NCI-H2196 treated with DMSO at 0.1 percent for 48 hours (cell line): ENCODE data around the gene RASAL3.
A peak's percentile ranks its signal among the peaks of the same experiment; 100 is the strongest.

Source experiments
- DNase-seq: peaks from one replicate; lab custom pipeline; 2025; ENCODE audit not compliant: unreplicated experiment; lab: John Stamatoyannopoulos, UW

The RASAL3 gene

DNA sequence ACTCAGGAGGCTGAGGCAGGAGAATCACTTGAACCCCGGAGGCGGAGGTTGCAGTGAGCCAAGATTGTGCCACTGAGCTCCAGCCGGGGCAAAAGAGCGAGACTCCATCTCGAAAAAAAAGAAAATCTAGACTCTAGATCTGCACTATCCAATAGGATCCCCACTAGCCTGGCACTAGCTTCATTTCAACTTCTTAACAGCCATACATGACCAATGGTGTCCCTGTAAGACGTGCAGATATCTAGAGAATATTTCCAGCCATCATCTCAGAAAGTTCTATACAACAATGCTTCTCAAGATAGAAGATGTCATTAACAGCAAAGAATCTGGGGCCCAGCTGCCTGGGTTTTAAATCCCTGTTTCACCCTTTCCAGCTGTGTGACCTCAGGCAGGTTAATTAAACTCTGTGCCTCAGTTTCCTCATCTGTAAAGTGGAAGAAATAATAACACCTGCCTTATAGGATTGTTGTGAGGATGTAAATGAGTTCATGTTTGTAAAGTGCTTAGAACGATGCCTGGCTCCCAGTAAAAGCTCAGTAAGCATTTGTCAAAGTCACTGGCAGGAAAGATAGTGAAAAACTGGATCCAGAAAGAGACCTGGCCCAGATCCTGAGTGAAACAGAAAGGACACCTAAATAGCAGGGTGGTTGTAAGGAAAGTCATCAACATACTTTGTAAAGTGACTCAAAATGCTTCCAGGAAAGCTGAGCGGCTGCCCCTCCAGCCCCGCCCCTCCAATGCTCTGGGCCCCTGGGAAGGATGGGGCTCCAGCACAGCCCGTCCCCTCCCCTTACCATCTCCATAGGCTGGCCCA lies 28.1 kb downstream of the RASAL3 start:
- DNase-seq, result no peak

DNA sequence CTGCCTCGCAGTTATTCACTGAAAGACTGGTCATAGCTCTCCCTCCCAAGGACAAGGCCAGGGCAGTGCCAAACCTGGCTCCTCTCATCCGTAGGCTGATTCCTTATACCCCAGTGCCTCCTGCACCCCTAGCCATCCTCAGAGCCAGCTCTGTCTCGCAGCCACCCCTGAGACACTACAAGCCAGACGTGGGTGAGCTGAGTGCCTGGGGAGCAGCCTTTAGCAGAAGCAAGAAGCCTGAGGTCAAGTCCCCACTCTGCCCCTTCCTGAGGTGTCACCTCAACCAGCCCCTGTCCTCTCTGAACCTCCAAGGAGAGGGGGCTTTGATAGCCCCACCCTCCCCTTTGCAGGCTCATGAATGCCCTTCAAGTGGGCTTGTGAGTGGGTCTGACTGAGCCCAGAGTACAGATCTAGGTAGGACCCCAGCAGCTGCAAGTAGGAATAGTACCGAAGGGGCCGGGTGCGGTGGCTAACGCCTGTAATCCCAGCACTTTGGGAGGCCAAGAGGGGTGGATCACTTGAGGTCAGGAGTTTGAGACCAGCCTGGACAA lies 30.8 kb downstream of the RASAL3 start:
- no peak for DNase-seq

DNA sequence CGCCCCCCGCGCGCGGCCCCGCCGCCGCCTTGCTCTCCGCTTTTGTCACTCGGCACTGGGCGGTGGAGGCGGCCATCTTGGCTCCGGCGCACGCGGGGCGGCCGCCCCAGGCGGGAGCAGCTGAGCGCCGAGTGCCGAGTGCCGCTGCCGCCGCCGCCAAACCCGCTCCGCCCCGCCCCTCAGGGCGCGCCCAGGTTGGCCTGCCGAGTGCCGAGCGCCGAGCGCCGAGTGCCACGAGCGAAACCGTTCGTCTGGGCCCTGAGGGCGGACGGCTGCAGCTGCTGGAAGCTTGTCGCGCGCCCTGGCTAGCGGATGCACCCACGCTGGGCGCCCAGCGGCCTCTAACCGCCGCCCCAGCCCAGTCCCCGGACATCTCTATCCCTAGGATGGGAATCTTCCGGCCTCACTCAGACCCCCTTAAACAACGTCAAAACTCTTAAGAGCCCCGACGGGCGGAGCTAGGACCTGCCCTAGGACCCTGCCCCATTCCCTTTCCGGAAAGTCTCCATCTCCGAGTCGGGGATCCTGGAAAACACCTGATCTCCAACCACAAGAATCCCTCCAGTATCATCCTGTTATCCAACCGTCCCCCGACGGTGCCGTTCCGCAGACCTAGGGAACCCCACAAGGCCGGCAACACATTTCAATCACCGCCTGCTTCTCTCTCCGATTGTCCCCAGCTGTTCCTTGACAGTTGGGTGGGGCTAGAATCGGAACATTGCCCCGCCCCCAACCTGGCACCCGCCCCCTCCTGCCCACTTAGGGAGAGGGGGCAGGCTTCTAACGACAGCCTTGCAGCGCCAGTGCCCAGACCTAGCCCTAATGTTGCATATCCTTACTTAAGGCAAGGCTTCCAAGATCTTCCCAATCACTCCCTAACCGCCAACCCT lies 31.5 kb downstream of the RASAL3 start:
- peak; percentile 91 for DNase-seq

DNA sequence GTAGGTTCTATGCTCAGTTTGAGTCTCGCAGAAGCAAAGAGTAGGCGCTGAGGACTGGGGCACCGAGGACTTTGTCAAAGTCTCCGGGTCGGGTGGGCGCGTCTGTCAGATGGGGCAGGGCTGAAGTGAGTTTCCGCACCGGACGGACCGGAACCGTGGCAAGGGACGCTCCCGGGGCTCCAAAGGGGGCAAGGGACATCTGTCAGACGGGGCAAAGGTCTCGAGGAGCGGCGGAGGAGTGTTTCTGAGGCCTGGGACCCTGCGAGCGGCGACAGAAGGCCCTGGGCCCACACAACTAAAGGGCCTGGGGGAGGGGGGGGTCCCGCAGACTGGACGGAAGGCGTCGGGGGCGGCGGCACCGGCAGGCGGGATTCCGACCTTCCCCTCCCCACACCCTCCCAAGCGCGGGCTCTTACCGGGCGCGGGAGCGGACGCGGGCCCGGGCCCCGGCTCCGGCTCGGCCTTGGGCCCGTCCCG lies 32.3 kb downstream of the RASAL3 start:
- DNase-seq, result no peak

DNA sequence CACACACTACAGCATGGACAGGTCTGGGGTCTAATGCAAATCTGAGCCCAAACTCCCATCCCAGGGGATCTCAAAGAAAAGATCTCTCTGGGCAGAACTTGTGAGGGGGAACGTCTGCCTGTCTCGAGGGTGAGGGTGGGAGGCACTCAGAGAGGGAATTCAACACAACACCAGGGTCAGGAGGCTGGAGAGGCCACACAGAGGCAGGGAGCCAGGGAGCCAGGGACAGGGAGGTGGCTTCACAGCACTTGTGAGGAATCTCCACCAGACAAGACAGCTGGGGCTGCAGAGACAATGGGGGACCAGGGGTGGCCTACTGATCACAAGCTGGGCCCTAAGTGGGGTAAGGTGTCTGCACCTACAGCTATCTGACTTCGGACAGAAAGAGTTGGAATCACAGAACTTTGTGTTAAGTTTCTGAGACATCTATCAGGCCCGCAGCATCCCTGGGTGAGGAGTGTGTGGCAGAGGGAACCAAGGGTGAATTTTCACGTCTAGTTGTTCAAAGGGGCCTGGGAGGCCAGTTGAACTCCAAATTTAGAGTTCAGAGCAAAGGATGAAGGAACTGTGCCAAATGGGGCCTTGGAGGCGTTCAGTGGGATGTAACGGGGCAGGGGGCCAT lies 32.8 kb downstream of the RASAL3 start:
- no peak for DNase-seq

DNA sequence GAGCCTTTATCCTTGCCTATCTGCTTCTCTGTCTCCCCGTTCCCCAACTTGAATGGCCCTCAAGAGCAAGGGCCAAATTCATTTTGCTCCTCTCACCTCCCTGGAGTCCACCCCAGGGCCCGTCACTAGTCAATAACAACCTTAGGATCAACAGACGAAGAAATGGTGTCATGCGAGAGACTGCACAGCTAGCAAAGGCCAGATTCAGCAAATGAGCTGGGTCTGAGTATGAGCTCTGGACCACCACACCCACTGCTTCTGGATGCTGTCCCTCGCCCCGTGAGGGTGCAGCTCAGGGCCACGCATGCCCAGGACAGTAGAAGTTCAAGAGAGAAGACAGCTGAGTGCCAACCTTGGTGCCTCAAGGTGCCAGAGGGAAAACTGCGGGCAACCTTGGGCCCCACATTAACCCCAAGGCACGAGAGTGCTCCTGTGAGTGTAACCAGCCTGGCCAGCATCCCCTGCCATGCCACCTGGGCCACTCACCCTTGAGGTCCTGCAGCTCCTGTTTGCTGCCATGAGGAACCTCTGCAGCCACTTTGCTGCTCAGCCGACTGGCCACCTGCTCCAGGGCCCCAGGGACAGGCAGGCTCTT lies 33.7 kb downstream of the RASAL3 start:
- no peak for DNase-seq

DNA sequence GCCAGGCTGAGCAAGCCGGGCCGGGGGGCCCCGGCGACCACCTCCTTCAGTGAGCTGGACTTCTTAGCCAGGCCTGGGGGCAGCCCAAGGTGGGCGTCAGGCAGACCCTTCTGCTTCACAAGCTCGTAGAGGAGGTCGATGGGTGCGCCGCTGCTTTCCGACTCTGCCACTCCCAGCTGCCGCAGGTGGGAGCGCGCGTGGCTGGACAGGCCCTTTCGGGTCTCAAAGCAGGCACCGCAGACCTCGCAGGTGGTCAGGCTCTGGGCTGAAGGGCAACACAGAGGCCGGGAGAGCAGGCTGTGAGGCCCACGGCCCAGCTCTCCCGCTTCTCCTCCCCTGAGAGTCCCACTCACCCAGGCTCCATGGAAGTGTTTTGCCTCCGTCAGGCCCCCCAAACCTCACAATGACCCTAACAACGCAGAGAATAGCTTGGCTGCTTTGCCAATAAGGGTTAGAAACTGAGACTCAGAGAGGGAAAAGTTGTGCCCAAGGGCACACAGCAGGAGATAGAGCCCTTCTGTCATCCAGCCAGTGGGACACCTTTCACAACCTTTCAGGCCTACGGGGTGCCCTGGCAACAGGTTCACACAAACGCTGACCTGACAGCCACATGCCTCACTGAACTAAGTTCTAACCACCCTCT lies 34.4 kb downstream of the RASAL3 start:
- DNase-seq, result no peak

DNA sequence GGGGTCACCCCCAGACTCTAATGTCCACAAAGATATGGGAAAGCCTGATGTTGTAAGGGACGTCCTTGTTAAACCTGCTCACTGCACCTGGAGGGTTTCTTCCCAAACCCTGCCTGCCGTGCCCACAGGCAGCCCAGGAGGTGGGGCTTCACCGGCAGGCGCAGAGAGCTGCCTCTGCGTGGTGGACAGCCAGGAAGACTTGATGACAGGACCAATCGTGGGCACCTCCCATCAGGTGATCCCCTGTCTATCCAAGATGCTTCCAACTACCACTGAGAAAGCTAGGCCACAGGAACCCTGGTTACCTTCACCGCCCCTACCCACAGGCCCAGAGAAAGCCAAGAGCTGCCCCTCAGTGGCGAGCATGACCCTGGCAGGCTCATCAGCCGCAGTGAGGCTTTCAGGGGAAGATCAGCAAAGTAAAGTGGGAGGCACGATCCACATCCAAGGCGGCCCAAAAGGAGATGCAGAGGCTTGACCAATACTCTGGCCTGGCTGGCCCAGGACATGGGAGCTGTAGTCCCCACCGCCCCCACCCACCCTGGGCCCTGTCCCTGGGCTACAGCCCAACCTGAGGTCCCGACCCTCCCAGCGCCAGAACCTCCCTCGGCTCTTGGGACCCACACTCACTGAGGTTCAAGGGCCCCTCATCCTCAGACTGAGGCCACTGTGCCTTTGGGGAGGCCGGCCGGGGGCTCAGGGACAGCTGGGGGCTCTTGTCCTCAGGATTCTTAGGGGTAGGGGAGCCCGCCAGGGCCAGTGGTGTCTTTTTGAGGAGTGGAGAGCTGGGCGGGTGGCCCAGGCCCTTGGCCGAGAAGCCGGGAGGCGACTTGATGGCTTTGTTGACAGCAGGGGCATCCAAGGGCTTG lies 35.2 kb downstream of the RASAL3 start:
- no peak for DNase-seq

DNA sequence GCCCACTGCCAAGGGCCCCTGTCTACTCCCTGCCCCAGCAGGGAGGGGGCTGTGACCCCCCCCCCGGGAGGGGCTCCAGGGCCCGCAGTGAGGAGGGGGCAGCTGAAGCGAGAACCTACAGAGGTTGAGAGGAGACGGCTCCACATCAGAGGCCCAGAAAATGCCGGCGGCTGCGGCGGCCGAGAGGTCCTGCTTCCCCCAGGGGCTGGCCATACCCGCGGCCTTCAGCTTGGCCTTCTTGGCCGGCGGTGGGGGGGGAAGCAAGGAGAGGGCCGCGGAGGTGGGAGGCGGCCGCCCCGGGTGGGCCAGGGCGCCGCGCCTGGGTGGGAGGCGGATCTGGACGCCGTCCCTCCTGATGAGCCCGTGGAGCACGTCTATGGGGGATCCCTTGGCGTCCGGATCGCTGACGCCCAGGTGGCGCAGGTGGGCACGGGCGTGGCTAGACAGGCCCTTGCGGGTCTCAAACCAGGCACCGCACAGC lies 36.3 kb downstream of the RASAL3 start:
- no peak for DNase-seq

DNA sequence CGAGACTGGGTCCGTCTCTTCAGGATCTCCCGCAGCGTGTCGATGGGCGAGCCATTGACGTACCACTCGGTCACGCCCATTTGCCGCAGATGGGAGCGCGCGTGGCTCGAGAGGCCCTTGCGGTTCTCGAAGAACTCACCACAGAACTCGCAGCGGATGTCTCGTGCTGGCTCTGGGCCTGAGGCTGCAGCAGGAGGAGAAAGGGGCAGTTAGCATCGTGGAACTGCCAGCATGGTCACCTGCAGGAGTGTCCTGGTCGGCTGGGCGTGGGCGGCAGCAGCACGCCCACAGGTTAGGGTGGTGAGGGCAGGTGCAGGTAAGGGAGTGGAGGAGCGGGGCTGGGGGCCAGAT lies 37.0 kb downstream of the RASAL3 start:
- no peak for DNase-seq

DNA sequence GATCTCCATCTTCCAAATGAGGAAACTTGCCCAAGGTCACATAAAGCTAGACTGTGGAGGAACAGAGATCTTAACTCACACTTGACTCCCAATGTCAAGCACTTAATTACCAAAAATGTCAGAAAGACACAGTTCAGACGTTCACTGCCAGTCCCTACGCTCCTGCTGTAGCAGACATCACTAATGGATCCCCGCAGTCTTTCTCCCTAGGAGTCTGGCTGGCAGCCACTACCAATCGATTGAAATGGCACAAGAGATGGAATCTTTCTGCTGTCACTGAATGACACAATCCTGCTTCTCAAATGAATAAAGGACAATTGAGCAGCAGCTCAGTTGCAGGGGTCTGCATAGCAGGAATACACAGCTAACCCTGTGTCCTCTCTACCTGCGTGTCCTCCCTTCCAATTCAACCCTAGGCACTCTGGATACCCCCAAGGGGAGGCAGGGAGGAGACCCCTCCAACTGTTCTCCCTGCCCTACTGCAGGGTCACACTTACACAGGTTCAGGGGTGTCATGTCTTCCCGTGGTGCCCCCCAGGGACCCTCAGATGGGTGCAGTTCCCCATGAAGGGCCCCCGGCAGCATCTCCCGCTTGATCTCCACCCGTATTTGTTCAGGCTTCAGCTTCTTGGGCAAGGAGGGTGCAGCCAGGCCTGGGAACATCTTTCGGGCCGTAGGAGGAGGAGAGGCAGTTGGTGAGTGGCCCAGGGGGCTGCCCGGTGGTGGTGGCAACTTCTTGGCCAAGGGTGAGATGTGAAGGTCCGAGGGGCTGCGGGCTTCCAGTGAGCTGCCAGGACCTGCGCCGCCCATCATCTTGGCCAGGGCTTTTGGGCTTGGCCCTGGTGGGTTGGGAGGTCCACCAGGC lies 37.6 kb downstream of the RASAL3 start:
- DNase-seq, result no peak

DNA sequence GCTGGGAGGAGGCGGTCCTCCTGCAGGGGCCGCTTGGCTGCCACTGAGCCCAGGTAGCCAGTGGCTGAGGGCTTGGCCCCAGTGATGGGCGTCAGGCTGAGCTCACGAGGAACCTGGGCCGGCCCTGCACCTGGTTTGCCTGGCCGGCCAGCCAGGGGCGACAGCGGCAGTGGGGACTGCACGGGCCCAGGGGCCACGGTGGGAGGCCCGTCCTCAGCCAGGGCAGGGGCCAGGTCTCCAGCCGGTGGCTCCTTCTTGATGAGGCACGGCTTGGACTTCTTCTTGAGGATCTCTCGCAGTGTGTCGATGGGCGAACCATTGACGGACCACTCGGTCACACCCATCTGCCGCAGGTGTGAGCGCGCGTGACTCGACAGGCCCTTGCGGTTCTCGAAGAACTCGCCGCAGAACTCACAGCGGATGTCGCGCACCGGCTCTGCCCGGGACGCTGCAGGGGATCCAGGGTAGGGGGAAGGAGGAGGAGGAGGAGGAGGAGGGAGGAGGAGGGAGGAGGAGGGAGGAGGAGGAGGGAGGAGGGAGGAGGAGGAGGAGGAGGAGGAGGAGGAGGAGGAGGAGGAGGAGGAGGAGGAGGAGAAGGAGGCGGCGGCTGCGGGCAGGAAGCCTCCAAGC lies 38.9 kb downstream of the RASAL3 start:
- DNase-seq, result no peak

DNA sequence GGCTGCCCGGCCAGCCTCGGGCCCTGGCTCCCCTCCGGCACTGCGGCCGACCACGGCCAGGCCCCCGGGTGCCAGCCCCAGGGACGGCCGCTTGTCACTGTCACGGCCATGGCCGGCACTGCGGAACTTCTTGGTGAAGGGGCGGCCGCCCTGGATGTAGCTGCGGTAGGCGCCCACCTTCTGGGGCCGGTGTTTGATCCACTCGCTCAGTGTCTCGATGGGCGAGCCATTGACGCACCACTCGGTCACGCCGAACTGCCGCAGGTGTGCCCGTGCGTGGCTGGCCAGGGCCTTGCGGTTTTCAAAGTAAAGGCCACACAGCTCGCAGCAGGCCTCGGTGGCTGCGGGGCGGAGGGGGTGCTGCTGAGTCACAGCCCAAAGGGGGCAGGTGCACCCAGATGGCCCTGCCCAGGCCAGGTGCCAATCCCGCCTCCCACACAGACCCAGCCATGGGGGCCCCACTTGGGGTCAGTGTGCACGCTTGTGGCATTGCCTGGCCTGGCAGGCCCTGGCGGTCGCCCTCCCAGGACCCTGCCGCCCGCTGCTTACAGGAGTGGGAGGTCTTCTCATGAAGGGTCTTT lies 39.6 kb downstream of the RASAL3 start:
- no peak for DNase-seq

DNA sequence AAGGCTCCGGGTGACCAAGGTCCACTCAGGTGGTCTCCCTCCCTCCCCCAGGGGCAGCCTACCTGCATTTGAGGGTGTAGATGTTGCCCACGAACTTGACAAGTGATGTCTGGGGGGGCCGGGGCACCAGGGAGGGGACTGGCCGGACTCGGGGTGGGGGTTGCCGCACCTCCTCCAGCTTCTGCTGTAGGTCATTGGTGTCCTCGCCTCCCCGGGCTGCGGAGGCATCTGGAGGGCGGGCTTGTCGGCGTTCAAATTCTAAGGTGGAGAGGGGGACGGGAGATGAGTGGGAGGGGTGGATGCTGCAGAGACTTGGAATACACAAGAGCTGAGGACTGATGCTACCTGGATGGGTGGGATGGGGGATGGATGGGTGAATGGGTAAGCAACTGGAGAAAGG lies 40.2 kb downstream of the RASAL3 start:
- DNase-seq, result no peak

DNA sequence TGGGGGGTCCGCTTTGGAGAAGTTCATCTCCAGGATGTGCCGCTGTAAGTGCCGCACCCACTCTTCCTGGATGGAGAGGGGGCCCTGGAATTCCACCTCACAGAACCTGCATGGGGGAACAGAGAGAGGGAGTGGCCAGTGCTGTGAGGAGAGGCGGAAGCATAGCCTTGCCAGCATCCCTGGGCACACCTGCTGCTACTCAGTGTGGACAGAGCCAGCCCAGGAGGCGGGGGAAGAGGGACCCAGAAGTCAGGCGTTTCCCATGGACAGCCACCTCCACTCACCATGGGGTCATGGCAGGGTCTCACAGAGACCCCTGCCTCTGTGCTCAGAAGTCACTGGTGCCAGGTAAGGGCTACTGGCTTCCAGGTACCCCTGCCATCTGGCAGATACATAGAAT lies 41.2 kb downstream of the RASAL3 start:
- no peak for DNase-seq

DNA sequence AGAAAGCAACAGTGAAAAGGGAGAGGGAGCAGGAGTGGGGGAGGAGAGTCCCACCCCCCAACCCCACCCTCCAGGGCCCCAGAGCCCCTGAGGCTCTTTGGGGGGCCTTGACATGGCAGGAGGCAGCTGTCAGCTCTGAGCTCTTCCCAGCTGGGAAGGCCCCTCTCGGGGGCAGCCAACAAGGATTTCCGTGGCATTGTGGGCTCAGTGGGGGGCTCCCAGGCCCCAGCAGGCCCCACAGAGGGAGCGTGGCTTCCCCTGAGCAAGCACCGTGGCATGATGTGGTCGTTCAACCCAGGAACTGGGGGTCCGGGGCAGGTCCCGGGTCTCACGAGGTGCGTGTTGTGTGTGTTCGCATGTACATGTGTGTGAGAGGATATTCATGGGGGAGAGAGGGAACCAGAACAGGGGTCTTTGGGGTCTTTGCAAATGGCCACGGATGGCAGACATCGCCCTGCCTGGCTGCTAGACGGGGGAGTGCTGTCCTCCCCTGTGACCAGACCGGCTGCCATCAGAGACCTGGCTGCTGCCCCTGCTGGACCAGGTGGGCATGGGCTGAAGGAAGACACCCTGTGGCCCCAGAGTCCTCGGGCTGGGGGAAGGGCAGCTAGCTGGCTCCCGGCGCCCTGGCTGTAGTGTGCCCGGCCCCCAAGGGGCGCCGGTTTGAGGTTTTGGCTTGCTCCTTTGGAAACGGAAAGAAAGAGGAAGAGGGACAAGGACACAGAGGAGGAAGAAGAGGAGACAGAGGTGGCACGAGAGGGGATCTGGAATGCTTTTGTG lies 41.9 kb downstream of the RASAL3 start:
- DNase-seq, result no peak

DNA sequence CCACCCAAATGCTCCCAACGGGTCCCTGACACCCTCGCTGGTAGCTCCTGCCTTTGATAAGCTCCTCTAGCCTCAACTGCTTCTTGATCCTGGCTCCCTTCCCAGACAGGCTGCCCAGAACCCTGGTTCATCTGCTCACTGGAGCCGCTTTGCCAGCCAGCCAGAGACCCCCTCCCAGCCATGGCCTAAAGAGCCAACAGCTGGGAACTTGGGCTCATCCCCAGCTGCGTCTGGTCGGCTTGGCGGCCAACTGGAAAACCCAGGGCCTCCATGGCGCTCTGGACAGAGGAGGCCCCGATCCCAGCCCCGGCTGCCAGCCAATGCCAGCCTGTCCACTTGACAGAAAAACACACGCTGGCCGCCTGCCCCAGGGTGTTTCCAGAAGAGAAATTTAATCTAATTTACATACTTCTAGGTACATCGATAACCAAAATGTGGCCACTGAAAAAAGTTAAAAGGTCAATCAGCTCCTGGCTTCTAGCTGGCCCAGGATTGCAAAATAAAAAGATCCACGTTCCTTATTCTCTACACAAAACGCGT lies 42.6 kb downstream of the RASAL3 start:
- peak; percentile 81 for DNase-seq
